ENCODE data around the gene LZTS3. TPM values are rescaled to one million over a fixed set of nuclear protein-coding genes. Genes with fewer than 3 reads are reported as not detected.
"Not testable (repeated sequence)": the region's sequence is repeated elsewhere in the genome, so short reads cannot be mapped to it uniquely, and the experiment has no call there.

The LZTS3 gene
- polyA plus RNA-seq, 1 of the 3 experiments (the other 2 are of a cell fraction) = 11.9 TPM

GRCh38 chr20:3218307-3218988, 45.1 kb upstream of the LZTS3 start:
- Histone ChIP-seq H3F3A (replicated peaks; ENCODE audit: insufficient read depth) (no peaks in the 10 kb centered on the region), H2AFZ (ENCODE audit: low read depth) (no peak overlapping the region), H3K9me3 (no peaks in the 10 kb centered on the region), H3K9ac (no peak overlapping the region), H3K27ac (ENCODE audit: low read depth in 2 of 2, low read length in 1 of 2) (no peak overlapping the region; a peak in 1 of 4 replicates), H3K36me3 (replicated peaks in 1 of 2; ENCODE audit: control insufficient read depth in 1 of 2, insufficient read depth in 2 of 2, low read length in 1 of 2) (peaks cover 17 to 28% of the 10 kb centered on the region in 2 experiments), H3K79me2 (ENCODE audit: insufficient read depth) (no peaks in the 10 kb centered on the region), H3K9me2 (no peaks in the 10 kb centered on the region), H4K20me1 (ENCODE audit: insufficient read depth) (no peaks in the 10 kb centered on the region), H3K4me3 (ENCODE audit: low read depth in 2 of 2, low read length in 1 of 2) (no peak overlapping the region; a peak in 1 of 4 replicates), H3K4me2 (no peak overlapping the region), H3K27me3 (ENCODE audit: insufficient read depth) (no peaks in the 10 kb centered on the region), H3K4me1 (ENCODE audit: control insufficient read depth in 1 of 2, insufficient read depth in 2 of 2, low read depth in 1 of 2, low read length in 1 of 2) (peaks cover 0 to 2% of the 10 kb centered on the region in 2 experiments; a peak in 1 of 4 replicates)
- DNase-seq = peak; percentile 95
- CTCF ChIA-PET = interaction anchor here (0.6 to 6.0 kb wide), 37 partner anchors 9 to 341 kb away, joined by 3 to 93 read pairs (median 4); partner anchors contain the start of genes ITPA and SLC4A11
- POLR2A ChIA-PET = no interaction called here
- WGBS (ENCODE audit: low lambda C conversion rate) = 46% methylated on average over 18 of the region's 30 CpGs
- TF ChIP-seq RAD21 (IDR thresholded peaks at IDR 0.05; ENCODE audit: low read length) (peak; percentile 69), NRF1 (IDR thresholded peaks at IDR 0.05; ENCODE audit: low read depth, low read length) (peak; percentile 27; the same call in 1 of the 2 replicates), FOSL2 (IDR thresholded peaks at IDR 0.05; ENCODE audit: borderline replicate concordance, low read depth) (no peak), SMC3 (IDR thresholded peaks at IDR 0.05; ENCODE audit: low read depth, low read length) (peak; percentile 82), CHD2 (IDR thresholded peaks at IDR 0.05; ENCODE audit: low read length, partially characterized antibody) (no peak), CTCF (IDR thresholded peaks at IDR 0.05) (peak; percentile 88)

GRCh38 chr20:3215359-3215917, 42.1 kb upstream of the LZTS3 start:
- H3K9ac ChIP-seq; H3K9me2 ChIP-seq; H3K4me3 ChIP-seq (ENCODE audit: low read depth in 2 of 2, low read length in 1 of 2); H3K4me1 ChIP-seq (ENCODE audit: control insufficient read depth in 1 of 2, insufficient read depth in 2 of 2, low read depth in 1 of 2, low read length in 1 of 2); H4K20me1 ChIP-seq (ENCODE audit: insufficient read depth); H2AFZ ChIP-seq (ENCODE audit: low read depth); H3K9me3 ChIP-seq; H3K27ac ChIP-seq (ENCODE audit: low read depth in 2 of 2, low read length in 1 of 2); DNase-seq; H3K4me2 ChIP-seq; POLR2A ChIA-PET; H3K27me3 ChIP-seq (ENCODE audit: insufficient read depth); H3F3A ChIP-seq (replicated peaks; ENCODE audit: insufficient read depth): not testable (repeated sequence)
- CTCF ChIA-PET = interaction anchor here (0.8 to 2.8 kb wide), 2 partner anchors 12 to 61 kb away, joined by 3 to 8 read pairs; no protein-coding TSS in a partner anchor
- Histone ChIP-seq H3K36me3 (replicated peaks in 1 of 2; ENCODE audit: control insufficient read depth in 1 of 2, insufficient read depth in 2 of 2, low read length in 1 of 2) (peaks cover 11 to 18% of the 10 kb centered on the region in 2 experiments), H3K79me2 (ENCODE audit: insufficient read depth) (peaks cover 26% of the 10 kb centered on the region)
- 97% methylated on average over 6 of the region's 7 CpGs for WGBS (ENCODE audit: low lambda C conversion rate)

DNA sequence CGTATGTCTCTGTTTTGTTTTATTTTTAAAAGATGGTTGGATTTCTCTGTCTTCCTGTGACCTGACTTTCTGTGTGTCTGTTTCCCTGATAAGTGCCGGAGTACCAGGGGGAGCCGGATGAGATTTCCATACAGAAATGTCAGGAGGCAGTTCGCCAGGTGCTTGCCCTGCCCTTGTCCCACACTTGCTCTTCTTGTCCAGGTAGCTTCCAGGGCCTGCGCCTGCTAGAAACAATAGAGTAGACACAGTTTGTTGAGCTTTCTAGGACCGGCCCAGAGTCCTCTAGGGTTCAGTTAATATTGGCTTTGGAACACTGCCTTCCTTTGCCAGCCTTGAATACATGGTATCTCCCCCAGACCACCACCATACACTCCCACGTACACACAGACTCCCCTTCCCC, 39.9 kb upstream of the LZTS3 start:
- no peak overlapping the region for H3K4me3 ChIP-seq (ENCODE audit: low read depth in 2 of 2, low read length in 1 of 2)
- H3F3A ChIP-seq (replicated peaks; ENCODE audit: insufficient read depth) = no peaks in the 10 kb centered on the region
- no peaks in the 10 kb centered on the region for H4K20me1 ChIP-seq (ENCODE audit: insufficient read depth)
- no peak for TF ChIP-seq CHD2 (IDR thresholded peaks at IDR 0.05; ENCODE audit: low read length, partially characterized antibody)
- no peaks in the 10 kb centered on the region for H3K9me3 ChIP-seq
- H3K79me2 ChIP-seq (ENCODE audit: insufficient read depth) = peaks cover 49% of the 10 kb centered on the region
- peaks cover 6 to 18% of the 10 kb centered on the region in 2 experiments for H3K36me3 ChIP-seq (replicated peaks in 1 of 2; ENCODE audit: control insufficient read depth in 1 of 2, insufficient read depth in 2 of 2, low read length in 1 of 2)
- ChIA-PET CTCF (interaction anchor here (0.9 kb wide), 1 partner anchor 9 kb away, joined by 3 read pairs; no protein-coding TSS in a partner anchor), POLR2A (no interaction called here)
- DNase-seq = no peak
- no peak overlapping the region for H3K27ac ChIP-seq (ENCODE audit: low read depth in 2 of 2, low read length in 1 of 2)
- H3K9me2 ChIP-seq = no peaks in the 10 kb centered on the region
- H3K4me2 ChIP-seq = no peak overlapping the region
- WGBS (ENCODE audit: low lambda C conversion rate) = 95% methylated on average over 7 of the region's 7 CpGs
- H2AFZ ChIP-seq (ENCODE audit: low read depth) = no peak overlapping the region
- H3K4me1 ChIP-seq (ENCODE audit: control insufficient read depth in 1 of 2, insufficient read depth in 2 of 2, low read depth in 1 of 2, low read length in 1 of 2) = peaks cover 7 to 9% of the 10 kb centered on the region in 2 experiments; a peak in 1 of 4 replicates
- H3K9ac ChIP-seq = no peak overlapping the region
- no peaks in the 10 kb centered on the region for H3K27me3 ChIP-seq (ENCODE audit: insufficient read depth)

Measured in SK-N-SH (cell line).